Endothelial cell of umbilical vein (primary cell): ENCODE measurements around the gene TAPBPL. TPM values are rescaled to one million over a fixed set of nuclear protein-coding genes. Genes with fewer than 3 reads are reported as not detected.

Source experiments
- BruUV-seq: library from RNA; stranded (reverse); fragments of 400-500 nt; replicated peaks from 2 replicates; lab custom pipeline; 2021; lab: Mats Ljungman, UMichigan
- CTCF ChIA-PET: fragments of 300-600, 350-600 bp; sonication (Branson Sonifier 250); formaldehyde crosslinking; loops from one replicate; lab custom pipeline; 2021; ENCODE audit warnings: antibody characterized with exemption, inconsistent platforms; lab: Charles Lee
- POLR2A ChIA-PET: fragments of 300-600, 350-600 bp; sonication (Branson Sonifier 250); formaldehyde crosslinking; loops from one replicate; lab custom pipeline; 2021; ENCODE audit warnings: antibody characterized with exemption, inconsistent platforms; lab: Charles Lee
- DNase-seq: peaks from one replicate; pipeline ENCODE4 v3.0.0-alpha.2; 2011; ENCODE audit warnings: low read depth, low spot score
- FAIRE-seq: peaks from 2 replicates; lab custom pipeline; 2011; peaks lifted over from hg19 to GRCh38; lab: Jason Lieb, UNC
- H2AFZ ChIP-seq: 2 replicates; pipeline ENCODE4 v1.6.0; 2012; ENCODE audit warnings: low read depth, low read length, control low read depth, inconsistent platforms
- H3K27ac ChIP-seq: 2 replicates; pipeline ENCODE4 v1.5.1; 2011; ENCODE audit warnings: low read depth, mild to moderate bottlenecking, control low read depth, low read length, moderate library complexity; ENCODE audit not compliant: insufficient read depth
- H3K27me3 ChIP-seq, 2 experiments: 2 replicates each; pipeline versions ENCODE4 v1.6.0 to v1.6.1; 2011; ENCODE audit warnings: low read length in 2 of 2, mixed read lengths in 1 of 2; ENCODE audit not compliant: control insufficient read depth in 2 of 2, insufficient read depth in 2 of 2
- H3K36me3 ChIP-seq, 2 experiments: 2 replicates in 1 of 2; 3 replicates in 1 of 2; pipeline ENCODE4 v1.5.1; 2011; ENCODE audit warnings: low read length in 2 of 2, mild to moderate bottlenecking in 1 of 2, moderate library complexity in 1 of 2; ENCODE audit not compliant: control insufficient read depth in 2 of 2, insufficient read depth in 2 of 2; ENCODE audit errors: extremely low read depth in 1 of 2
- H3K4me1 ChIP-seq: 3 replicates; pipeline ENCODE4 v1.5.1; 2011; ENCODE audit warnings: mild to moderate bottlenecking, low read length; ENCODE audit not compliant: control insufficient read depth, insufficient read depth; ENCODE audit errors: extremely low read depth
- H3K4me2 ChIP-seq: 2 replicates; pipeline ENCODE4 v1.6.1; 2011; ENCODE audit warnings: low read length, control low read depth, mixed read lengths; ENCODE audit not compliant: insufficient read depth
- H3K4me3 ChIP-seq, 3 experiments: fragments of 200-600 bp in 1 of 3; sonication (generic), shearing (Covaris generic) in 1 of 3; replicated peaks in 1 of 3; 2 replicates each; pipeline ENCODE4 v1.5.1; 2011 to 2016; ENCODE audit warnings: control low read depth in 3 of 3, low read length in 3 of 3, mild to moderate bottlenecking in 2 of 3, inconsistent platforms in 1 of 3, low read depth in 1 of 3, moderate library complexity in 1 of 3; ENCODE audit not compliant: insufficient read depth in 1 of 3
- H3K79me2 ChIP-seq: 2 replicates; pipeline ENCODE4 v1.6.0; 2012; ENCODE audit warnings: low read length, inconsistent platforms; ENCODE audit not compliant: control insufficient read depth, insufficient read depth
- H3K9ac ChIP-seq: replicated peaks from 2 replicates; pipeline ENCODE3; 2011; ENCODE audit warnings: low read length, control low read depth; ENCODE audit not compliant: insufficient read depth; ENCODE audit errors: extremely low read depth
- H3K9me1 ChIP-seq: replicated peaks from 3 replicates; pipeline ENCODE4 v1.6.0; 2011; ENCODE audit warnings: mild to moderate bottlenecking, low read length; ENCODE audit not compliant: control insufficient read depth, insufficient read depth; ENCODE audit errors: extremely low read depth
- H3K9me3 ChIP-seq: replicated peaks from 2 replicates; pipeline ENCODE4 v1.5.1; 2012; ENCODE audit warnings: low read length, inconsistent platforms; ENCODE audit not compliant: control insufficient read depth, insufficient read depth
- H4K20me1 ChIP-seq: replicated peaks from 2 replicates; pipeline ENCODE3; 2011; ENCODE audit warnings: mild to moderate bottlenecking, low read length; ENCODE audit not compliant: control insufficient read depth, insufficient read depth; ENCODE audit errors: extremely low read depth
- CTCF ChIP-seq, 2 donors: IDR thresholded peaks; 1 replicate in 1 of 2; 2 replicates in 1 of 2; pipeline ENCODE4 v1.5.1; 2011; ENCODE audit warnings: low read length in 2 of 2, mild to moderate bottlenecking in 2 of 2, moderate library complexity in 2 of 2, control low read depth in 1 of 2, inconsistent platforms in 1 of 2, low read depth in 1 of 2; ENCODE audit not compliant: insufficient read depth in 1 of 2; ENCODE audit errors: extremely low read depth in 1 of 2
- EZH2 ChIP-seq: IDR thresholded peaks from 2 replicates; pipeline ENCODE4 v1.6.1; 2012; ENCODE audit warnings: borderline replicate concordance, low read depth, mild to moderate bottlenecking, moderate library complexity, low read length, inconsistent platforms; ENCODE audit not compliant: severe bottlenecking
- FOS ChIP-seq: IDR thresholded peaks from 2 replicates; pipeline ENCODE4 v1.6.1; 2011; ENCODE audit warnings: mild to moderate bottlenecking, low read length, moderate library complexity, borderline replicate concordance; ENCODE audit not compliant: insufficient read depth
- GATA2 ChIP-seq: IDR thresholded peaks from 2 replicates; pipeline ENCODE4 v1.7.0; 2011; ENCODE audit warnings: low read depth, mild to moderate bottlenecking, moderate library complexity, mixed read lengths, low read length; ENCODE audit not compliant: insufficient read length, insufficient read depth
- JUN ChIP-seq: IDR thresholded peaks from 2 replicates; pipeline ENCODE4 v1.6.1; 2011; ENCODE audit warnings: borderline replicate concordance, low read depth; ENCODE audit not compliant: insufficient read length, insufficient read depth
- MAX ChIP-seq: IDR thresholded peaks from 2 replicates; pipeline ENCODE4 v1.6.1; 2011; ENCODE audit not compliant: insufficient read depth, insufficient read length
- MYC ChIP-seq: IDR thresholded peaks from one replicate; pipeline ENCODE4 v1.6.1; 2011; ENCODE audit warnings: mild to moderate bottlenecking, low read depth, low read length
- POLR2A ChIP-seq: IDR thresholded peaks from 2 replicates; pipeline ENCODE4 v1.6.1; 2012; ENCODE audit warnings: low read depth, mild to moderate bottlenecking, control low read depth, low read length
- POLR2AphosphoS5 ChIP-seq: IDR thresholded peaks from 2 replicates; pipeline ENCODE4 v1.6.1; 2012; ENCODE audit warnings: low read depth, mild to moderate bottlenecking, control low read depth, low read length, moderate library complexity; ENCODE audit not compliant: insufficient read depth
- dilution Hi-C: fragments of 300-500 bp; cut with MboI; formaldehyde crosslinking; loops from one replicate; pipeline ENCODE4 v1.15.0; 2019; ENCODE audit warnings: low sequenced_read_pairs; ENCODE audit not compliant: extremely low pct_ligation_motif_present
- intact Hi-C: fragments of 100-400 bp; cut with micrococcal nuclease; formaldehyde crosslinking; loops from one replicate; pipeline ENCODE4 v1.10.0; 2022
- polyA plus RNA-seq, 4 experiments: library from polyadenylated mRNA; depleted of rRNA in 3 of 4; stranded (reverse) in 3 of 4; unstranded in 1 of 4; fragments of >200 nt; gene quantifications; 2 replicates each; pipeline versions ENCODE4 v1.2.1 to v1.2.3, GENCODE V29; 2011 to 2012; ENCODE audit warnings: missing spikeins in 1 of 4
- total RNA-seq: library from RNA; stranded (reverse); gene quantifications from 2 replicates; pipeline ENCODE4 v1.2.3, GENCODE V29; 2021

The TAPBPL gene
- total and polyA plus RNA-seq, 2 donors (not counting 3 experiments of a cell fraction or from before 2014, with no cell fraction given) = 11.7 to 28.6 TPM

GRCh38 chr12:6434205-6435140 is 17.4 kb upstream of the TAPBPL start:
- no peak overlapping the region for H2AFZ ChIP-seq
- H3K9me1 ChIP-seq = no peaks in the 10 kb centered on the region
- H3K9me3 ChIP-seq = no peaks in the 10 kb centered on the region
- no peaks in the 10 kb centered on the region for H3K79me2 ChIP-seq
- no peaks in the 10 kb centered on the region for H4K20me1 ChIP-seq
- no TSS peak for BruUV-seq
- H3K4me2 ChIP-seq = no peak overlapping the region
- FAIRE-seq = no peak
- dilution Hi-C loops = no loop called here
- intact Hi-C loops = no loop called here
- no peaks in the 10 kb centered on the region for H3K27me3 ChIP-seq
- no peak overlapping the region for H3K27ac ChIP-seq
- ChIA-PET POLR2A (no interaction called here), CTCF (interaction anchor here (1.2 to 4.0 kb wide), 2 partner anchors 8 to 31 kb away, joined by 5 to 19 read pairs; no protein-coding TSS in a partner anchor)
- H3K4me3 ChIP-seq = no peak overlapping the region
- no peaks in the 10 kb centered on the region for H3K36me3 ChIP-seq
- DNase-seq = no peak
- H3K9ac ChIP-seq = no peak overlapping the region
- H3K4me1 ChIP-seq = peaks cover 18% of the 10 kb centered on the region
- TF ChIP-seq EZH2 (no peak), MYC (no peak), MAX (no peak), POLR2AphosphoS5 (no peak), JUN (no peak), GATA2 (no peak), FOS (no peak), CTCF (IDR thresholded peaks at IDR 0.05; ENCODE audit: extremely low read depth in 1 of 2, insufficient read depth in 1 of 2, low read depth in 1 of 2, low read length in 2 of 2) (no peak), POLR2A (no peak)
